GM10266 (cell line): ENCODE measurements around the gene ANKRD16.
A peak's percentile ranks its signal among the peaks of the same experiment; 100 is the strongest.
"Not testable (repeated sequence)": the region's sequence is repeated elsewhere in the genome, so short reads cannot be mapped to it uniquely, and the experiment has no call there.

Source experiments
- DNase-seq: peaks from one replicate; pipeline ENCODE4 v3.0.0; 2012; ENCODE audit errors: extremely low spot score
- TF ChIP-seq, protein P1 (sequence below): IDR thresholded peaks from 2 replicates; pipeline ENCODE4 v1.5.1; 2012; ENCODE audit warnings: mild to moderate bottlenecking, low read depth; ENCODE audit not compliant: control insufficient read depth, insufficient read depth; ENCODE audit errors: missing control alignments

Gene ANKRD16

DNA sequence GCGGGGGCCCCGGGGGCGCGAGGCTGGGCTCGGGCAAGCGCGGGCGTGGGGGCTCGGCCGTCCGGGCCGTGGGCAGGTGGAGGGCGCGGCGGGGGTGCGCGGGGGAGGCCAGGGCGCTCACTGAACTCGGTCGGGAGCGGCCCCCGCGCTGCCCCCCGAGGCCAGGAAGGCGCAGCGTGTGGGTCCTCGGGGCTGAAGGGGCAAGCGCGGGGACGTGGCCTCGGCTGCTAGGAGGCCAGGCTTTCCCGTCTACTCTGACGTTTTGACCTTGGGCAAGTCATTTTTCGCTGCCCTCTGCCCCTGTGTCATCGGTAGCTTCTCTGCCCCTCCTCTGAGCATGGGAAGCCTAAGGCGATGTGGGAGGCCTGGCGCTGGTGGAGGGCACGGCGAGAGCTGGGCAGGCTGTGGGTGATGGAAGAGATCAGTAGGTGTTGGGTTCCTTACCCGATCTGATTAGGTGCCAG, 791 bp upstream of the ANKRD16 start:
- DNase-seq = peak; percentile 40

DNA sequence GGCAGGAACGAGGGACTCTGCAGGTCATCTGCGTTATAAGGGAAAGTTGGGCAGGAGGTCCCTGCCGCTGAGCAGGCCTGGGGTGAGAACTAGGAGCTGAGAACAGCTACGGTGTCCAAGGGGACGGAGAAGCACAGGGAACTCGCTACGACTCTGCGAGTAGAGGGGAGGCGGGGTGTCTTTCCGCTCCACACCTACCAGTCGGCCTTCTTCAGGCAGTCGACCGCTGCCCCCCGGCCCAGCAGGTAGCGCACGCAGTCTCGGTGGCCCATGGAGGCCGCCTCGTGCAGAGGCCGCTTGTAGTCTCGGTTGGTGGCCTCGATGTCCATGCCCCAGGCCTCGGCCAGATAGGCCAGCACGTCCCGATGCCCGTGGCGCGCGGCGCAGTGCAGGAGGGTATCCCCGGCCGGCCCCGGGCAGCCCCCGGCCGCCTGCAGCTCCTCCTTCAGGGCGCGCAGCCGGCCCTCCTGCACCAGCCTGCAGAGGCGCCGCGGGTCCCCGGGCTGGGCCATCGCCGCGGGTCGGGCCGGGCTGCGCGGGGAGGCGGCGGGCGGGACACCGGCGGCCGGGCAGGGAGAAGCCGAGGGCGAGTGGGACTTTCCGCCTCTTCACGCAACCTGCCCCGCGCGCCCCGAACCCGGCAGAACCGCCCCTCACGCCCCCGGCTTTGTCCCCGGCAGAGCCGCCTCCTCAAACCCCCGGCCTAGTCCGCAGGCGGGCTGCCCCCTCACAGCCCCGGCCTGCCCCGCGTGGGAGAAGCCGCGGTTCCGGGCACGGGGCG, 660 bp downstream of the ANKRD16 start:
- TF ChIP-seq, protein P1, sequence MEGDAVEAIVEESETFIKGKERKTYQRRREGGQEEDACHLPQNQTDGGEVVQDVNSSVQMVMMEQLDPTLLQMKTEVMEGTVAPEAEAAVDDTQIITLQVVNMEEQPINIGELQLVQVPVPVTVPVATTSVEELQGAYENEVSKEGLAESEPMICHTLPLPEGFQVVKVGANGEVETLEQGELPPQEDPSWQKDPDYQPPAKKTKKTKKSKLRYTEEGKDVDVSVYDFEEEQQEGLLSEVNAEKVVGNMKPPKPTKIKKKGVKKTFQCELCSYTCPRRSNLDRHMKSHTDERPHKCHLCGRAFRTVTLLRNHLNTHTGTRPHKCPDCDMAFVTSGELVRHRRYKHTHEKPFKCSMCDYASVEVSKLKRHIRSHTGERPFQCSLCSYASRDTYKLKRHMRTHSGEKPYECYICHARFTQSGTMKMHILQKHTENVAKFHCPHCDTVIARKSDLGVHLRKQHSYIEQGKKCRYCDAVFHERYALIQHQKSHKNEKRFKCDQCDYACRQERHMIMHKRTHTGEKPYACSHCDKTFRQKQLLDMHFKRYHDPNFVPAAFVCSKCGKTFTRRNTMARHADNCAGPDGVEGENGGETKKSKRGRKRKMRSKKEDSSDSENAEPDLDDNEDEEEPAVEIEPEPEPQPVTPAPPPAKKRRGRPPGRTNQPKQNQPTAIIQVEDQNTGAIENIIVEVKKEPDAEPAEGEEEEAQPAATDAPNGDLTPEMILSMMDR = no peak
- DNase-seq = peak; percentile 62

More for the DNA sequence above, 791 bp upstream of the ANKRD16 start:
- TF ChIP-seq, protein P1 = no peak

DNA sequence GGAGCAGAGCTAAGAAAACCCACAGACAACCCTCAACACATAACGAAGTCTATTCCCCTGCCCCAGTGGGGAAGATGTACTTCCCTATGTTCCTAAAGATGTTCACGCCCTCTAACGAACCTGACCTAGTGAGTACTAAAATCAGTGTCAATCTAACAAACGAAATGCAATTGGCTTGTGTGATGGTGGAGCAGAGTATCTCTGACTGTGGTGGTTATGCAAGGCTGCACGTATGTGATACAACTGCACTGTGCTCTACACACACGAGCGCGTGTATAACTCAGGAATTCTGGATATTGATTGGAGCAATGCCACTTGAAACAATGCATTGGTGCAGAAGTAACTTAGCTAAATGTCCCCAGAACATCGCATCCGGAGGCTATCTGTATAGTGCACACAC, 1.3 kb downstream of the ANKRD16 start:
- DNase-seq = no peak
- TF ChIP-seq, protein P1 = no peak

DNA sequence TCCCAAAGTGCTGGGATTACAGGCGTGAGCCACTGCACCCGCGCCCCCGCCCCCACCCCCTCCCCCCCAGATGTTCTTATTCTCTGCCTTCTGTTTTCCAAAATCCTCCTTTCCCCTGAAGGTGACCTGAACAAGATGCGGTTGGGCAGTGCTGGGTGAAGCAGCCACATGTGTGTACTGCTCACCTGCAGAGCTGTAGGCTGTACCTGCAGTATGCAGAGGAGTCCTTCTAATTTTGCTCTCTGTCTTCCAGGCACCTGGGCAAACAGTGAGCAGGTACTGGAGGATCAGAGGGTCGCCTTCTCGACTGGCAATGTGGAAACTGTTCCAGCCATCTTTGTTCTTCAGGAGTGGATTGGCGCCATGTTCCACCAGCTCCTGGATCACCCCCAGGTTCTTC, 2.1 kb downstream of the ANKRD16 start:
- DNase-seq = no peak
- TF ChIP-seq, protein P1 = no peak

DNA sequence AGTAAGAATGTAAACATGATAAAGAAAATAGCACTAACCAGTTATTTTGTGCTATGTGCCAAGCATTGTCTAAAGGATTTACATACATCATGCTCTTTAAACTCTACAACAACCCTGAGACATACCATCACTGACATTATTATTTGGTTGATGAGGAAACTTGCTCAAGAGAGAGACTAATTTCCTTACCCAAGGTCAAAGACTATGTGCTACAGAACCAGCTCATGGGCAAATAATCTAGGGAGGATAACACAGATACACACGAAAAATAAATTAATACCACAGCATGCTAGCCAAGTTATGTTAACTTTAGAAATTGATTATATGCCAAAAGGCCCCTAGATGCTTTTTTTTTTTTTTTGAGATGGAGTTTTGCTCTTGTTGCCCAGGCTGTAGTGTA, 2.7 kb downstream of the ANKRD16 start:
- no peak for DNase-seq

DNA sequence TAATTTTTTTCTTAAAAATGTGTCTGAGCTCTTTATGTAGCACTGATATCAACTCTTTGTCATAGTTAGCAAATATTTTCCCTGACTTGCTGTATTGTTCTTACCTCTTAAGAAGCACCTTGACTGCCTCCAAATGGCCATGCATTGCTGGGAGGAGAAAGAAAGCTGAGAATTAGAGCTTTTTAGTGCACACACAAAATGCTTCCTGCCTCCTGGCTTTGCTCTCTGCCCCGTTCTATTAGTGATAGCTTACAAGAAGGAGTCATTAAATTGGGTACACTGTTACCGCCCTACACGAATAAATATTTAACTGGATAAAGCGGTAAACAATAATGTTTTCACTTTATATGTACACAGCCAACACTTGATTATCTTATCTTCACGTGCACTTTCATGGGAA, 4.1 kb downstream of the ANKRD16 start:
- DNase-seq = no peak
- TF ChIP-seq, protein P1 = no peak

More for the DNA sequence above, 2.7 kb downstream of the ANKRD16 start:
- TF ChIP-seq, protein P1 = no peak

DNA sequence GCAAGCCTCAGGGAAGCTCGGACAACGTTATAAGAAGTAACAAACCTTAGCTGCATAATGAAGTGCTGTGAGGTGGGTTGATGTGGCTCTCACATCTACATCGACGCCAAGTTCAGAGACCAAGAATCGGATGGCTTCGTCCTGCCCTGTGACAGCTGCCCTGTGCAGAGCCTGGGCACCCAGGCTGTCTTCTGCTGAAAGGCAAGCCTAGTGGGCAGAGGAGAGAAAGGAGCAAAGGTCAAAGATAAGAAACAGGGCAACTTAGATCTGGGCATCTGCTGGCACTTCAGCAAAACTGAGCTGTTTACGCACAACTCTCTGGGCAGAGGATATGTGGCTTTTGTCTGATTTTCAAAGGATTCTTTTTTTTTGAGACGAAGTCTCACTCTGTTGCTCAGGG, 6.7 kb downstream of the ANKRD16 start:
- no peak for DNase-seq
- TF ChIP-seq, protein P1 = no peak

DNA sequence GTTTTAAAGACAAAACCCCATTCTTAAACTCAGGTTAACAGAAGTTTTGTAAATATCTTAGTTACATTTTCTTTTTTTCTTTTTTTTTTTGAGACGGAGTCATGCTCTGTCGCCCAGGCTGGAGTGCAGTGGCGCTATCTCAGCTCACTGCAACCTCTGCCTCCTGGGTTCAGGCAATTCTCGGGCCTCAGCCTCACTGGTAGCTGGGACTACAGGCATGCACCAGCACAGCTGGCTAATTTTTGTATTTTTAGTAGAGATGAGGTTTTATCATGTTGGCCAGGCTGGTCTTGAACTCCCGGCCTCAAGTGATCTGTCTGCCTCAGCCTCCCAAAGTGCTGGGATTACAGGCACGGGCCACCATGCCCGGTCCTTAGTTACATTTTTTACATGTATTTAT, 12.7 kb downstream of the ANKRD16 start:
- not testable (repeated sequence) for DNase-seq
